Astrocyte (in vitro differentiated cells and primary cell): ENCODE data around the gene LUZP2.

Source experiments
- EZH2 ChIP-seq: IDR thresholded peaks from 2 replicates; pipeline ENCODE4 v1.6.1; 2012; ENCODE audit warnings: mild to moderate bottlenecking, low read length, inconsistent platforms; ENCODE audit not compliant: insufficient read depth
- TF ChIP-seq, protein P1 (sequence below): IDR thresholded peaks from 2 replicates; pipeline ENCODE4 v1.5.1; 2011; ENCODE audit warnings: low read depth, mild to moderate bottlenecking, inconsistent platforms, low read length, moderate library complexity; ENCODE audit not compliant: insufficient read depth

DNA sequence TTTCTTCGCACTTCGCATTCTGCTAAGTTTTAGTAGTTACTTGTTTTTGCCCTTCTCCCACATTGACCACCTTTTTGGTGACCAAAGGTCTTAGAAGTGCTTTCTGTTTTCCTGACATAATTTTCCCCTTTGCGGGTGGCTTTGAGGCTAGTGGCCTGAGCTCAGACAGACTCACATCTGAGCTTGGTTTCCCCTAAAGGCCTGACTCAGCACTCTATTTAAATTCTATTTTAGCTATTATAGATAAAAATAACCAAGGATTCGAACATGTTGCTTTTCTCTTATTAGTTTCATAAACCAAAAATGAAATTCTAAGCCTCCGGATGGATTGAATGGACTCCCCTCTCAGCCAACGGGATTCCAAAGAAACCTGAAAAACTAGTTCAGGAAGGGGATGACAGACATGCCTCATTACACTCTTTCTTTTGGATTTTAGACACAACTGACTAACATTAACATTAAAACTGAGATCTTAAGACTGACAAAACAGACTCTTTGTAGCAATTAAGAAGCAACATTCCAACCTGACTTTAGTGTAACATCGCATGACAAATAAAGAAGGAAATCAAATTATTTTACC is 258.5 kb downstream of the LUZP2 start:
- TF ChIP-seq, protein P1, sequence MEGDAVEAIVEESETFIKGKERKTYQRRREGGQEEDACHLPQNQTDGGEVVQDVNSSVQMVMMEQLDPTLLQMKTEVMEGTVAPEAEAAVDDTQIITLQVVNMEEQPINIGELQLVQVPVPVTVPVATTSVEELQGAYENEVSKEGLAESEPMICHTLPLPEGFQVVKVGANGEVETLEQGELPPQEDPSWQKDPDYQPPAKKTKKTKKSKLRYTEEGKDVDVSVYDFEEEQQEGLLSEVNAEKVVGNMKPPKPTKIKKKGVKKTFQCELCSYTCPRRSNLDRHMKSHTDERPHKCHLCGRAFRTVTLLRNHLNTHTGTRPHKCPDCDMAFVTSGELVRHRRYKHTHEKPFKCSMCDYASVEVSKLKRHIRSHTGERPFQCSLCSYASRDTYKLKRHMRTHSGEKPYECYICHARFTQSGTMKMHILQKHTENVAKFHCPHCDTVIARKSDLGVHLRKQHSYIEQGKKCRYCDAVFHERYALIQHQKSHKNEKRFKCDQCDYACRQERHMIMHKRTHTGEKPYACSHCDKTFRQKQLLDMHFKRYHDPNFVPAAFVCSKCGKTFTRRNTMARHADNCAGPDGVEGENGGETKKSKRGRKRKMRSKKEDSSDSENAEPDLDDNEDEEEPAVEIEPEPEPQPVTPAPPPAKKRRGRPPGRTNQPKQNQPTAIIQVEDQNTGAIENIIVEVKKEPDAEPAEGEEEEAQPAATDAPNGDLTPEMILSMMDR = no peak
- TF ChIP-seq EZH2 = no peak
